ENCODE measurements around the gene ADIG. TPM values are rescaled to one million over a fixed set of nuclear protein-coding genes. Genes with fewer than 3 reads are reported as not detected.
"Not testable (repeated sequence)": the region's sequence is repeated elsewhere in the genome, so short reads cannot be mapped to it uniquely, and the experiment has no call there.

ADIG gene
- total and polyA plus RNA-seq, 4 donors = not detected

- Histone ChIP-seq H3K9me3 (ENCODE audit: control insufficient read depth, low read length) (no peaks in the 10 kb centered on the region), H3K27ac (ENCODE audit: low read depth in 1 of 2, low read length in 2 of 2) (no peak overlapping the region), H3K4me1 (ENCODE audit: control insufficient read depth in 1 of 2, insufficient read depth in 2 of 2, low read length in 2 of 2) (no peaks in the 10 kb centered on the region), H3K4me3 (ENCODE audit: low read length in 2 of 2) (no peak overlapping the region), H3K36me3 (ENCODE audit: control insufficient read depth in 1 of 2, insufficient read depth in 2 of 2, low read length in 1 of 2) (no peaks in the 10 kb centered on the region), H3K27me3 (ENCODE audit: control insufficient read depth in 1 of 2, insufficient read depth in 2 of 2, low read length in 1 of 2) (no peaks in the 10 kb centered on the region)
- ATAC-seq (ENCODE audit: low FRiP score) (no peak), DNase-seq (no peak)
- intact Hi-C loops (cut with DNase I) = no loop called here
- 83 to 86% methylated on average over 21 of the region's 21 CpGs for whole genome bisulfite sequencing, 2 donors
Measured at GRCh38 chr20:38591474-38592410, 10.7 kb downstream of the ADIG start.

GRCh38 chr20:38592411-38592790, 11.4 kb downstream of the ADIG start:
- H3K4me1 ChIP-seq (ENCODE audit: control insufficient read depth in 1 of 2, insufficient read depth in 2 of 2, low read length in 2 of 2); H3K27me3 ChIP-seq (ENCODE audit: control insufficient read depth in 1 of 2, insufficient read depth in 2 of 2, low read length in 1 of 2); H3K36me3 ChIP-seq (ENCODE audit: control insufficient read depth in 1 of 2, insufficient read depth in 2 of 2, low read length in 1 of 2); DNase-seq; ATAC-seq (ENCODE audit: low FRiP score); intact Hi-C loops (cut with DNase I); H3K4me3 ChIP-seq (ENCODE audit: low read length in 2 of 2); H3K27ac ChIP-seq (ENCODE audit: low read depth in 1 of 2, low read length in 2 of 2); H3K9me3 ChIP-seq (ENCODE audit: control insufficient read depth, low read length): not testable (repeated sequence)
- 78 to 84% methylated on average over 3 of the region's 3 CpGs for WGBS, 2 donors

GRCh38 chr20:38594281-38594680, 13.3 kb downstream of the ADIG start:
- H3K9me3 ChIP-seq (ENCODE audit: control insufficient read depth, low read length); intact Hi-C loops (cut with DNase I): not testable (repeated sequence)

GRCh38 chr20:38595886-38596285, 14.9 kb downstream of the ADIG start:
- DNase-seq; H3K4me1 ChIP-seq (ENCODE audit: control insufficient read depth in 1 of 2, insufficient read depth in 2 of 2, low read length in 2 of 2); intact Hi-C loops (cut with DNase I); H3K4me3 ChIP-seq (ENCODE audit: low read length in 2 of 2); ATAC-seq (ENCODE audit: low FRiP score); H3K9me3 ChIP-seq (ENCODE audit: control insufficient read depth, low read length); H3K36me3 ChIP-seq (ENCODE audit: control insufficient read depth in 1 of 2, insufficient read depth in 2 of 2, low read length in 1 of 2); H3K27ac ChIP-seq (ENCODE audit: low read depth in 1 of 2, low read length in 2 of 2); H3K27me3 ChIP-seq (ENCODE audit: control insufficient read depth in 1 of 2, insufficient read depth in 2 of 2, low read length in 1 of 2): not testable (repeated sequence)
- 81 to 90% methylated on average over 15 of the region's 15 CpGs for whole genome bisulfite sequencing, 2 donors

More at GRCh38 chr20:38594281-38594680, 13.3 kb downstream of the ADIG start:
- 78 to 83% methylated on average over 12 of the region's 12 CpGs for WGBS, 2 donors
- not testable (repeated sequence) for H3K4me3 ChIP-seq (ENCODE audit: low read length in 2 of 2); H3K4me1 ChIP-seq (ENCODE audit: control insufficient read depth in 1 of 2, insufficient read depth in 2 of 2, low read length in 2 of 2); H3K27ac ChIP-seq (ENCODE audit: low read depth in 1 of 2, low read length in 2 of 2); DNase-seq; H3K36me3 ChIP-seq (ENCODE audit: control insufficient read depth in 1 of 2, insufficient read depth in 2 of 2, low read length in 1 of 2); H3K27me3 ChIP-seq (ENCODE audit: control insufficient read depth in 1 of 2, insufficient read depth in 2 of 2, low read length in 1 of 2); ATAC-seq (ENCODE audit: low FRiP score)

GRCh38 chr20:38599410-38599882, 18.4 kb downstream of the ADIG start:
- H3K36me3 ChIP-seq (ENCODE audit: control insufficient read depth in 1 of 2, insufficient read depth in 2 of 2, low read length in 1 of 2) = no peaks in the 10 kb centered on the region
- DNase-seq (no peak), ATAC-seq (ENCODE audit: low FRiP score) (no peak)
- no peaks in the 10 kb centered on the region for H3K4me1 ChIP-seq (ENCODE audit: control insufficient read depth in 1 of 2, insufficient read depth in 2 of 2, low read length in 2 of 2)
- intact Hi-C loops (cut with DNase I) = no loop called here
- peaks cover 0 to 3% of the 10 kb centered on the region in 2 donors for H3K27me3 ChIP-seq (ENCODE audit: control insufficient read depth in 1 of 2, insufficient read depth in 2 of 2, low read length in 1 of 2)
- WGBS, 2 donors = 22 to 32% methylated on average over 9 of the region's 9 CpGs
- H3K27ac ChIP-seq (ENCODE audit: low read depth in 1 of 2, low read length in 2 of 2) = no peak overlapping the region
- H3K9me3 ChIP-seq (ENCODE audit: control insufficient read depth, low read length) = no peaks in the 10 kb centered on the region
- H3K4me3 ChIP-seq (ENCODE audit: low read length in 2 of 2) = no peak overlapping the region

GRCh38 chr20:38600057-38600456, 19.1 kb downstream of the ADIG start:
- H3K4me1 ChIP-seq (ENCODE audit: control insufficient read depth in 1 of 2, insufficient read depth in 2 of 2, low read length in 2 of 2) = no peaks in the 10 kb centered on the region
- intact Hi-C loops (cut with DNase I) = no loop called here
- H3K9me3 ChIP-seq (ENCODE audit: control insufficient read depth, low read length) = no peaks in the 10 kb centered on the region
- WGBS, 2 donors = 95 to 96% methylated on average over 1 of the region's 1 CpG
- no peak for ATAC-seq (ENCODE audit: low FRiP score)
- no peak overlapping the region for H3K27ac ChIP-seq (ENCODE audit: low read depth in 1 of 2, low read length in 2 of 2)
- DNase-seq = no peak
- H3K4me3 ChIP-seq (ENCODE audit: low read length in 2 of 2) = no peak overlapping the region
- H3K36me3 ChIP-seq (ENCODE audit: control insufficient read depth in 1 of 2, insufficient read depth in 2 of 2, low read length in 1 of 2) = no peaks in the 10 kb centered on the region
- H3K27me3 ChIP-seq (ENCODE audit: control insufficient read depth in 1 of 2, insufficient read depth in 2 of 2, low read length in 1 of 2) = peaks cover 0 to 3% of the 10 kb centered on the region in 2 donors

GRCh38 chr20:38601216-38602184, 20.5 kb downstream of the ADIG start, which contains the start of gene ARHGAP40:
TSS of gene ARHGAP40 (plus strand) at chr20:38601809.
- no peak within 1 kb of the TSS for H3K27ac ChIP-seq (ENCODE audit: low read depth in 1 of 2, low read length in 2 of 2)
- H3K4me3 ChIP-seq (ENCODE audit: low read length in 2 of 2) = no peak within 1 kb of the TSS
- peaks cover 0 to 3% of the 10 kb centered on the region in 2 donors for H3K27me3 ChIP-seq (ENCODE audit: control insufficient read depth in 1 of 2, insufficient read depth in 2 of 2, low read length in 1 of 2)
- intact Hi-C loops (cut with DNase I) = no loop called here
- H3K4me1 ChIP-seq (ENCODE audit: control insufficient read depth in 1 of 2, insufficient read depth in 2 of 2, low read length in 2 of 2) = no peaks in the 10 kb centered on the region
- ATAC-seq (ENCODE audit: low FRiP score) = peak; percentile 29
- no peak for DNase-seq
- H3K36me3 ChIP-seq (ENCODE audit: control insufficient read depth in 1 of 2, insufficient read depth in 2 of 2, low read length in 1 of 2) = no peaks in the 10 kb centered on the region
- no peaks in the 10 kb centered on the region for H3K9me3 ChIP-seq (ENCODE audit: control insufficient read depth, low read length)
- 7 to 8% methylated on average over 42 of the region's 42 CpGs for WGBS, 2 donors

- Histone ChIP-seq H3K4me1 (ENCODE audit: control insufficient read depth in 1 of 2, insufficient read depth in 2 of 2, low read length in 2 of 2) (no peaks in the 10 kb centered on the region), H3K27ac (ENCODE audit: low read depth in 1 of 2, low read length in 2 of 2) (no peak overlapping the region), H3K4me3 (ENCODE audit: low read length in 2 of 2) (no peak overlapping the region), H3K36me3 (ENCODE audit: control insufficient read depth in 1 of 2, insufficient read depth in 2 of 2, low read length in 1 of 2) (no peaks in the 10 kb centered on the region), H3K9me3 (ENCODE audit: control insufficient read depth, low read length) (no peaks in the 10 kb centered on the region), H3K27me3 (ENCODE audit: control insufficient read depth in 1 of 2, insufficient read depth in 2 of 2, low read length in 1 of 2) (peaks cover 0 to 3% of the 10 kb centered on the region in 2 donors)
- intact Hi-C loops (cut with DNase I) = no loop called here
- WGBS, 2 donors = 38 to 54% methylated on average over 5 of the region's 5 CpGs
- DNase-seq = no peak
- no peak for ATAC-seq (ENCODE audit: low FRiP score)
Measured at GRCh38 chr20:38602185-38602581, 21.2 kb downstream of the ADIG start.

All from aorta (tissue), 5 donors.